GM23248 (cell line): ENCODE data around the gene ZNF644. TPM values are rescaled to one million over a fixed set of nuclear protein-coding genes. Genes with fewer than 3 reads are reported as not detected.

Source experiments
- DNase-seq: peaks from one replicate; pipeline ENCODE4 v3.0.0-alpha.2; 2015
- H2AFZ ChIP-seq: fragments of 200-600 bp; sonication (generic); 2 replicates; pipeline ENCODE4 v1.6.1; 2016; ENCODE audit warnings: antibody characterized with exemption
- H3F3A ChIP-seq: fragments of 200-600 bp; sonication (generic); 2 replicates; pipeline ENCODE4 v1.6.1; 2016; ENCODE audit warnings: mild to moderate bottlenecking, antibody characterized with exemption, mixed run types; ENCODE audit not compliant: insufficient read depth
- H3K27ac ChIP-seq: fragments of 200-600 bp; sonication (generic); 2 replicates; pipeline ENCODE4 v1.5.1; 2016; ENCODE audit warnings: mild to moderate bottlenecking
- H3K27me3 ChIP-seq: fragments of 200-600 bp; sonication (generic); replicated peaks from 2 replicates; pipeline ENCODE4 v1.6.1; 2016; ENCODE audit warnings: mild to moderate bottlenecking; ENCODE audit not compliant: insufficient read depth
- H3K36me3 ChIP-seq: fragments of 200-600 bp; sonication (generic); 2 replicates; pipeline ENCODE4 v1.6.1; 2016; ENCODE audit warnings: low read depth, mild to moderate bottlenecking
- H3K4me1 ChIP-seq: fragments of 200-600 bp; sonication (generic); 2 replicates; pipeline ENCODE4 v1.6.1; 2016; ENCODE audit warnings: mild to moderate bottlenecking; ENCODE audit not compliant: insufficient read depth
- H3K4me2 ChIP-seq: fragments of 200-600 bp; sonication (generic); one replicate; pipeline ENCODE4 v1.6.1; 2016; ENCODE audit warnings: mild to moderate bottlenecking; ENCODE audit not compliant: unreplicated experiment
- H3K4me3 ChIP-seq: fragments of 200-600 bp; sonication (generic); 2 replicates; pipeline ENCODE4 v1.5.1; 2016; ENCODE audit warnings: mild to moderate bottlenecking
- H3K79me2 ChIP-seq: fragments of 200-600 bp; sonication (generic); 2 replicates; pipeline ENCODE4 v1.6.1; 2016; ENCODE audit warnings: mild to moderate bottlenecking; ENCODE audit not compliant: insufficient read depth
- H3K9ac ChIP-seq: fragments of 200-600 bp; sonication (generic); 2 replicates; pipeline ENCODE4 v1.6.1; 2016; ENCODE audit warnings: mild to moderate bottlenecking
- H3K9me2 ChIP-seq: fragments of 200-600 bp; sonication (generic); 2 replicates; pipeline ENCODE4 v1.6.1; 2016; ENCODE audit warnings: mixed run types, mild to moderate bottlenecking, moderate library complexity; ENCODE audit not compliant: insufficient read depth
- H3K9me3 ChIP-seq: fragments of 200-600 bp; sonication (generic); one replicate; pipeline ENCODE4 v1.6.1; 2017; ENCODE audit warnings: low read depth
- H4K20me1 ChIP-seq: fragments of 200-600 bp; sonication (generic); 2 replicates; pipeline ENCODE4 v1.6.0; 2016; ENCODE audit not compliant: insufficient read depth
- EZH2 ChIP-seq: fragments of 200-600 bp; sonication (generic); IDR thresholded peaks from 2 replicates; pipeline ENCODE4 v1.6.1; 2018; ENCODE audit warnings: antibody characterized with exemption, mild to moderate bottlenecking; ENCODE audit not compliant: insufficient read depth, poor library complexity, severe bottlenecking
- EZH2phosphoT487 ChIP-seq: fragments of 200-600 bp; sonication (generic); IDR thresholded peaks from 2 replicates; pipeline ENCODE4 v1.6.1; 2018; ENCODE audit warnings: antibody characterized with exemption, moderate library complexity, mild to moderate bottlenecking, low read depth; ENCODE audit not compliant: insufficient read depth
- WGBS, 2 experiments: methylation state at CpG; one replicate each; pipeline ENCODE4 v1.1.6; 2015 to 2017; ENCODE audit warnings: low lambda C conversion rate in 2 of 2, low coverage in 1 of 2; ENCODE audit errors: missing lambda C conversion rate in 2 of 2; 5-methylcytosine and 5-hydroxymethylcytosine counted together
- in situ Hi-C: fragments of 300-500 bp; cut with MboI; formaldehyde crosslinking; loops from 2 replicates; pipeline ENCODE4 v1.15.0; 2020
- polyA plus RNA-seq: library from polyadenylated mRNA; unstranded; fragments of >200 nt; fragmentation: Nextera tagmentation; extraction: Ambion mirVana; gene quantifications from 2 replicates; pipeline ENCODE4 v1.2.1, GENCODE V29; 2016
- total RNA-seq: library from RNA; depleted of rRNA; stranded (reverse); fragments of >200 nt; shearing (Covaris generic); gene quantifications from 2 replicates; pipeline ENCODE4 v1.2.3, GENCODE V29; 2014

Gene ZNF644
- total and polyA plus RNA-seq, 2 experiments from 2014 or later = 34.1 to 35.9 TPM

DNA sequence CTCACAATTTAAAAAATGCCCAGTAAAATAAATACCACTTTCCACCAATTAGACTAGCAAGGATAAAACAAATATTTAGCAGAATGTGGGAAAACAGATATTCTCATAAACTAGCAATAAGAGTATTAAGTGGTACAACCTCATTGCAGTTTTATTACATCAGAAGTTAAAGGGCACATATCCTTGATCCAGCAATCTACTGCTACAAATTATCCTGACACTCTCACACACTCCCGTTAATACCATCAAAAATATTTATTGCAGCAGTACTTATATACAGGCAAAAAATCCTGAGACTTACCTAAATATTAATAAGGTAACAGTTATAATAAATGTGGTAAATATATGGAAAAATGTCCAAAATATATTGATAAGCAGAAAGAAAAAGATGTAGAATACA, 44.3 kb downstream of the ZNF644 start:
- DNase-seq = no peak
- Histone ChIP-seq H3K4me2 (no peak overlapping the region), H3K36me3 (0 out of 2 replicates have a peak, but pooled peaks cover 9% of the 10 kb centered on the region), H3K9me2 (no peaks in the 10 kb centered on the region), H3K79me2 (peaks cover 90% of the 10 kb centered on the region), H3K9me3 (no peaks in the 10 kb centered on the region), H3K27me3 (no peaks in the 10 kb centered on the region), H3K4me1 (peaks cover 17% of the 10 kb centered on the region), H4K20me1 (peaks cover 10% of the 10 kb centered on the region; the same call in 1 of the 2 replicates), H3K4me3 (no peak overlapping the region), H3K27ac (no peak overlapping the region), H3K9ac (no peak overlapping the region), H2AFZ (no peak overlapping the region), H3F3A (peaks cover 38% of the 10 kb centered on the region)
- in situ Hi-C loops = no loop called here
- WGBS, 2 experiments = 95 to 96% methylated on average over 1 of the region's 1 CpG
- TF ChIP-seq EZH2 (no peak), EZH2phosphoT487 (no peak)

DNA sequence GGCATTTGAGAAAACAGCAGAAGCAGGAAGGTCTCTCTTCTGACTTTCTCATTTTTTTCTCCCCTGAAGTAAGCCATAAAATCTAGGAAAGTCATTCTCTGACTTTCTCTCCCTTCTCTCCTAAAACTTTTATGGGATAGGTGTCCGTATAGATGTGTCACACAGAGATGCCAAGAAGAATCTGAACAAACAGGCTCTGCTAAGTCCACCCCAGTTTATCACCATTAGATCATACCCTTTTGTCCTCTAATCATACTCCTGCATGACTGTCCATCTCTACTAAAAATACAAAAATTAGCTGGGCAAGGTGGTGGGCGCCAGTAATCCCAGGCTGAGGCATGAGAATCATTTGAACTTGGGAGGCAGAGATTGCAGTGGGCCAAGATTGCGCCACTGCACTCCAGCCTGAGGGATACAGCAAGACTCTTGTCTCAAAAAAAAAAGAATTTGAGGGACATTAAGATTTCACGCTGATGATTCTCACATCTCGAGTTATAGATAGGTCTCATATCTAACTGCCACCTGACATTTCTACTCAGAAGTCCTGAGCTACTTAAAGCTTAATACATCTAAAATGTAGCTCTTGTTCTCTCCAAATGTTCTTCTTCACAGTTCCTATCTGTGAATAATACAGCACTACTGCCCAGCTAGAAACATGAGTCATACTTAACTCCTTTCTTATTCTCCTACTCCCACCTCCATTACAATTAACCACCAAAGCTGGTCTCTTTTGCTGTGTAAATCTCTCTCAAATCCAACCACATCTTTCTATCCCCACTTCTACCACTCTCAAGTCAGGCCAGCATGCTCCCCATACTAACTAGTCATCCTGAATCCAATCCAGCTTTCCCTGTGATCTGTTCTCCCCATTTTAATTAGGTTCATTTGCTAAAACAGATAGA, 47.7 kb downstream of the ZNF644 start:
- peak; percentile 70 for DNase-seq
- H3K27ac ChIP-seq = peak overlapping the region; percentile 32
- peaks cover 10% of the 10 kb centered on the region; the same call in 1 of the 2 replicates for H4K20me1 ChIP-seq
- peak overlapping the region; percentile 4 for H3K4me2 ChIP-seq
- no peak overlapping the region for H3K4me3 ChIP-seq
- no peak overlapping the region for H2AFZ ChIP-seq
- H3K27me3 ChIP-seq = no peaks in the 10 kb centered on the region
- H3K9me3 ChIP-seq = no peaks in the 10 kb centered on the region
- 81 to 90% methylated on average over 5 of the region's 5 CpGs for whole genome bisulfite sequencing, 2 experiments
- H3K36me3 ChIP-seq = 0 out of 2 replicates have a peak, but pooled peaks cover 9% of the 10 kb centered on the region
- peaks cover 50% of the 10 kb centered on the region for H3F3A ChIP-seq
- TF ChIP-seq EZH2 (no peak), EZH2phosphoT487 (no peak)
- no peaks in the 10 kb centered on the region for H3K9me2 ChIP-seq
- in situ Hi-C loops = no loop called here
- peaks cover 17% of the 10 kb centered on the region for H3K4me1 ChIP-seq
- peaks cover 90% of the 10 kb centered on the region for H3K79me2 ChIP-seq
- no peak overlapping the region for H3K9ac ChIP-seq

DNA sequence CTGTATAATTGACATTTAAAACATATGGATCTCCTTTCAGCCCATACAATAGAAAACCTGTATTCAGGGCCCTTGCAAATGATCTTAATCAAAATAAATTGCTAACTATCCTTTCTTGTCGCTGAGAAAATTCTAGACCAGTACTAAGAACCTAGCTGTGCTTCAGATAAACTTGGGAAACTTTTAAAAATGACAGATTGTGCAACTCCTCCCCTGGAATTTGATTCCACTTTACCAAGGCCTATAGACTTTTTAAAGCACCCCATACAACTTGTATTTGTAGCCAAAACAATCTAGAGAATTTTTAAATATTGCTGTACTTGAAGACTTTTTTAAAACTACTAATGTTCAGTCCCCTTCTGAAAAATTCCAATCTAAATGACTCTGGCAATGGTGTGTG, 51.6 kb downstream of the ZNF644 start:
- Histone ChIP-seq H3K36me3 (0 out of 2 replicates have a peak, but pooled peaks cover 5% of the 10 kb centered on the region), H3K27me3 (no peaks in the 10 kb centered on the region), H3K9me2 (no peaks in the 10 kb centered on the region), H4K20me1 (peaks cover 4% of the 10 kb centered on the region; the same call in 1 of the 2 replicates), H3K9ac (no peak overlapping the region), H3K79me2 (peaks cover 90% of the 10 kb centered on the region), H3K4me1 (peaks cover 17% of the 10 kb centered on the region), H3K4me3 (no peak overlapping the region), H3K4me2 (no peak overlapping the region), H3K9me3 (no peaks in the 10 kb centered on the region), H2AFZ (no peak overlapping the region), H3K27ac (no peak overlapping the region), H3F3A (peaks cover 40% of the 10 kb centered on the region)
- no peak for DNase-seq
- TF ChIP-seq EZH2 (no peak), EZH2phosphoT487 (no peak)
- 93 to 100% methylated on average over 1 of the region's 1 CpG for WGBS, 2 experiments
- in situ Hi-C loops = no loop called here

DNA sequence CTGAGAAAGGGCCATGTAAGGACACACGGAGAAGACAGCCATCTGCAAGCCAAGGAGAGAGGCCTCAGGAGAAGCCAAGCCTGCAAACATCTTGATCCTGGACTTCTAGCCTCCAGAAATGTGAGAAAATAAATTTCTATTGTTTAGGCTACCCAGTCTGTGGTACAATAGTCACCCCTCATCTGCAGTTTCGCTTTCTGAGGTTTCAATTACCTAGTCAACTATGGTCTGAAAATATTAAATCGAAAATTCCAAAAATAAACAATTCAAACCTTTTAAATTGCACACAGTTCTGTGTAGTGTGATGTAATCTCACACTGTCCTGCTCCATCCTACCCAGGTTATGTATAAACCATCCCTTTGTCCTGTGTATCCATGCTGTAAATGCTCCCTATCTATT, 52.6 kb downstream of the ZNF644 start:
- H3K27ac ChIP-seq = no peak overlapping the region
- H4K20me1 ChIP-seq = peaks cover 4% of the 10 kb centered on the region; the same call in 1 of the 2 replicates
- 69 to 72% methylated on average over 3 of the region's 3 CpGs for WGBS, 2 experiments
- H3K9ac ChIP-seq = no peak overlapping the region
- H3K36me3 ChIP-seq = 0 out of 2 replicates have a peak, but pooled peaks cover 5% of the 10 kb centered on the region
- no peak overlapping the region for H3K4me2 ChIP-seq
- no peaks in the 10 kb centered on the region for H3K9me2 ChIP-seq
- in situ Hi-C loops = no loop called here
- H3K4me3 ChIP-seq = no peak overlapping the region
- H3K79me2 ChIP-seq = peaks cover 93% of the 10 kb centered on the region
- H3K4me1 ChIP-seq = peaks cover 10% of the 10 kb centered on the region
- H3K27me3 ChIP-seq = no peaks in the 10 kb centered on the region
- no peaks in the 10 kb centered on the region for H3K9me3 ChIP-seq
- no peak for DNase-seq
- no peak for TF ChIP-seq EZH2
- TF ChIP-seq EZH2phosphoT487 = no peak
- H2AFZ ChIP-seq = no peak overlapping the region
- peaks cover 40% of the 10 kb centered on the region for H3F3A ChIP-seq
